OCI-LY1 (cell line): ENCODE data around the gene PRKACB.

Experiments
- EZH2 ChIP-seq: fragments of 200-600 bp; sonication (generic), shearing (Covaris generic); IDR thresholded peaks from 2 replicates; pipeline ENCODE4 v1.8.0; 2017; ENCODE audit warnings: borderline replicate concordance, mixed run types, mild to moderate bottlenecking, antibody characterized with exemption, low read length, moderate library complexity, mixed read lengths
- TF ChIP-seq, protein P1 (sequence below): fragments of 200-600 bp; sonication (generic), shearing (Covaris generic); IDR thresholded peaks from 2 replicates; pipeline ENCODE4 v1.5.1; 2017; ENCODE audit warnings: mild to moderate bottlenecking, antibody characterized with exemption, low read length, moderate library complexity, mixed read lengths

DNA sequence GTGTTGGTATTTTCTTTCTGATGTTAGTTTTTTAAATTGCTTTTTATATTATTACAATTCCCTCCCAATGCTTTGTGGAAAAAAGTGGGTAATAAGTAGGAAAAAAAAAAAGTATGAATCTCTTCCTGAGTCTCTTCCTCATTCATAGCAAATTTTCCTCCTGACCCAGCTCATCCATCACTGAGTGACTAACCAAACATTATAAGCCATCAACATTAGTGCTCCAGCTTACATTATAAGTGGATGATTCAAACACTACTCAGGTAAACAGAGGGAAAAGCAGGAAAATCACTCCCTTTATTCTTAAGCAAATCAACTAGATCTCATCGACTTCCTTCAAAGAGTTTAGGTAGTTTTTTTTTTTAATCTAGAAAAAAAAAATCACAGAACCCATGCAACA is 142.0 kb downstream of the PRKACB start:
- TF ChIP-seq, protein P1, sequence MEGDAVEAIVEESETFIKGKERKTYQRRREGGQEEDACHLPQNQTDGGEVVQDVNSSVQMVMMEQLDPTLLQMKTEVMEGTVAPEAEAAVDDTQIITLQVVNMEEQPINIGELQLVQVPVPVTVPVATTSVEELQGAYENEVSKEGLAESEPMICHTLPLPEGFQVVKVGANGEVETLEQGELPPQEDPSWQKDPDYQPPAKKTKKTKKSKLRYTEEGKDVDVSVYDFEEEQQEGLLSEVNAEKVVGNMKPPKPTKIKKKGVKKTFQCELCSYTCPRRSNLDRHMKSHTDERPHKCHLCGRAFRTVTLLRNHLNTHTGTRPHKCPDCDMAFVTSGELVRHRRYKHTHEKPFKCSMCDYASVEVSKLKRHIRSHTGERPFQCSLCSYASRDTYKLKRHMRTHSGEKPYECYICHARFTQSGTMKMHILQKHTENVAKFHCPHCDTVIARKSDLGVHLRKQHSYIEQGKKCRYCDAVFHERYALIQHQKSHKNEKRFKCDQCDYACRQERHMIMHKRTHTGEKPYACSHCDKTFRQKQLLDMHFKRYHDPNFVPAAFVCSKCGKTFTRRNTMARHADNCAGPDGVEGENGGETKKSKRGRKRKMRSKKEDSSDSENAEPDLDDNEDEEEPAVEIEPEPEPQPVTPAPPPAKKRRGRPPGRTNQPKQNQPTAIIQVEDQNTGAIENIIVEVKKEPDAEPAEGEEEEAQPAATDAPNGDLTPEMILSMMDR: no peak
- no peak for TF ChIP-seq EZH2
